HL-60 (cell line): ENCODE results near the gene ZFAND5.

ENCODE experiments used
- DNase-seq, 2 experiments: peaks; one replicate each; pipeline ENCODE4 v3.0.0-alpha.2; 2010 to 2020; ENCODE audit warnings: low read depth in 1 of 2, low spot score in 1 of 2
- H3K27ac ChIP-seq: fragments of 250-450 bp; sonication (Bioruptor Pico); replicated peaks from 2 replicates; pipeline ENCODE4 v1.5.1; 2020; ENCODE audit warnings: mild to moderate bottlenecking, moderate library complexity
- H3K27me3 ChIP-seq: fragments of 250-450 bp; sonication (Bioruptor Pico); 2 replicates; pipeline ENCODE4 v1.5.1; 2021; ENCODE audit warnings: mild to moderate bottlenecking, moderate library complexity; ENCODE audit not compliant: insufficient read depth, poor library complexity, severe bottlenecking
- H3K4me3 ChIP-seq: replicated peaks from 2 replicates; pipeline ENCODE4 v1.5.1; 2011; ENCODE audit warnings: mild to moderate bottlenecking, control low read depth, low read length; ENCODE audit not compliant: insufficient read depth
- CTCF ChIP-seq: IDR thresholded peaks from one replicate; pipeline ENCODE4 v1.5.1; 2011; ENCODE audit warnings: low read length, control low read depth, inconsistent platforms; ENCODE audit not compliant: insufficient read depth
- GABPA ChIP-seq: IDR thresholded peaks from 2 replicates; pipeline ENCODE4 v1.6.1; 2012; ENCODE audit warnings: low read depth
- POLR2AphosphoS5 ChIP-seq: IDR thresholded peaks from 2 replicates; pipeline ENCODE4 v1.6.1; 2012; ENCODE audit warnings: low read depth
- REST ChIP-seq: IDR thresholded peaks from 2 replicates; pipeline ENCODE4 v1.6.1; 2012; ENCODE audit warnings: low read depth; ENCODE audit not compliant: insufficient replicate concordance
- SPI1 ChIP-seq: IDR thresholded peaks from 2 replicates; pipeline ENCODE4 v1.6.1; 2012; ENCODE audit warnings: low read depth, mild to moderate bottlenecking, borderline replicate concordance

The ZFAND5 gene

GRCh38 chr9:72349240-72349639 is 15.8 kb downstream of the ZFAND5 start:
- no peak for DNase-seq
- no peak for TF ChIP-seq GABPA
- Histone ChIP-seq H3K27me3 (no peaks in the 10 kb centered on the region), H3K27ac (no peak overlapping the region), H3K4me3 (no peak overlapping the region)

GRCh38 chr9:72346333-72346732 is 18.7 kb downstream of the ZFAND5 start:
- Histone ChIP-seq H3K27ac (no peak overlapping the region), H3K27me3 (no peaks in the 10 kb centered on the region), H3K4me3 (no peak overlapping the region)
- TF ChIP-seq SPI1 (no peak), REST (no peak), CTCF (no peak), POLR2AphosphoS5 (no peak), GABPA (no peak)
- DNase-seq: no peak

GRCh38 chr9:72338631-72339030 is 26.4 kb downstream of the ZFAND5 start:
- TF ChIP-seq SPI1 (no peak), POLR2AphosphoS5 (no peak), GABPA (no peak), CTCF (no peak), REST (no peak)
- Histone ChIP-seq H3K27ac (no peak overlapping the region), H3K4me3 (no peak overlapping the region), H3K27me3 (no peaks in the 10 kb centered on the region)
- no peak for DNase-seq

- H3K27ac ChIP-seq: no peak overlapping the region
- no peak for DNase-seq
- no peak for TF ChIP-seq SPI1
- no peak for TF ChIP-seq POLR2AphosphoS5
- TF ChIP-seq CTCF: no peak
- no peak for TF ChIP-seq REST
Measured at GRCh38 chr9:72337286-72337685, 27.7 kb downstream of the ZFAND5 start.

More at GRCh38 chr9:72337286-72337685, 27.7 kb downstream of the ZFAND5 start:
- H3K27me3 ChIP-seq: no peaks in the 10 kb centered on the region
- no peak overlapping the region for H3K4me3 ChIP-seq
